CD14-positive monocyte (primary cell): ENCODE data around the gene ST6GALNAC2. TPM values are rescaled to one million over a fixed set of nuclear protein-coding genes. Genes with fewer than 3 reads are reported as not detected.

ENCODE experiments used
- DNase-seq, 3 donors: peaks; one replicate each; pipeline ENCODE4 v3.0.0-alpha.2; 2011 to 2022
- H2AFZ ChIP-seq: 2 replicates; pipeline ENCODE4 v1.6.0; 2012; ENCODE audit warnings: mild to moderate bottlenecking, low read depth, low read length, inconsistent platforms; ENCODE audit not compliant: insufficient read depth, poor library complexity, severe bottlenecking
- H3K27ac ChIP-seq, 2 donors: 1 replicate in 1 of 2; 2 replicates in 1 of 2; pipeline ENCODE4 v1.5.1; 2012 to 2013; ENCODE audit warnings: low read length in 2 of 2, control low read depth in 1 of 2, inconsistent platforms in 1 of 2, low read depth in 1 of 2, mild to moderate bottlenecking in 1 of 2
- H3K27me3 ChIP-seq, 2 donors: one replicate each; pipeline versions ENCODE4 v1.6.0 to v1.6.1; 2011 to 2013; ENCODE audit warnings: low read length in 2 of 2; ENCODE audit not compliant: control insufficient read depth in 2 of 2, insufficient read depth in 2 of 2
- H3K36me3 ChIP-seq, 2 donors: replicated peaks in 1 of 2; 1 replicate in 1 of 2; 2 replicates in 1 of 2; pipeline versions ENCODE4 v1.5.1 to v1.6.1; 2012 to 2013; ENCODE audit warnings: low read length in 2 of 2, control low read depth in 1 of 2, inconsistent platforms in 1 of 2, mild to moderate bottlenecking in 1 of 2; ENCODE audit not compliant: insufficient read depth in 2 of 2, control insufficient read depth in 1 of 2
- H3K4me1 ChIP-seq, 2 donors: 1 replicate in 1 of 2; 2 replicates in 1 of 2; pipeline versions ENCODE4 v1.5.1 to v1.6.1; 2012 to 2013; ENCODE audit warnings: low read length in 2 of 2, control low read depth in 1 of 2, inconsistent platforms in 1 of 2, mild to moderate bottlenecking in 1 of 2, moderate library complexity in 1 of 2; ENCODE audit not compliant: insufficient read depth in 2 of 2, control insufficient read depth in 1 of 2
- H3K4me2 ChIP-seq: replicated peaks from 2 replicates; pipeline ENCODE3; 2012; ENCODE audit warnings: low read length, moderate library complexity, mild to moderate bottlenecking; ENCODE audit not compliant: poor library complexity, severe bottlenecking; ENCODE audit errors: extremely low read depth
- H3K4me3 ChIP-seq, 3 experiments: fragments of 200-600 bp in 1 of 3; sonication (generic) in 1 of 3; replicated peaks in 1 of 3; 1 replicate in 2 of 3; 2 replicates in 1 of 3; pipeline ENCODE4 v1.5.1; 2011 to 2013; ENCODE audit warnings: low read length in 3 of 3, mild to moderate bottlenecking in 3 of 3, control low read depth in 2 of 3, low read depth in 2 of 3, inconsistent platforms in 1 of 3, moderate library complexity in 1 of 3
- H3K79me2 ChIP-seq: 2 replicates; pipeline ENCODE4 v1.6.0; 2012; ENCODE audit warnings: mild to moderate bottlenecking, control low read depth, inconsistent platforms, low read length, moderate library complexity; ENCODE audit not compliant: insufficient read depth
- H3K9ac ChIP-seq: 2 replicates; pipeline ENCODE4 v1.6.0; 2017; ENCODE audit warnings: low read length, mild to moderate bottlenecking; ENCODE audit not compliant: insufficient read depth, poor library complexity, severe bottlenecking
- H3K9me3 ChIP-seq, 2 donors: replicated peaks in 1 of 2; 1 replicate in 1 of 2; 2 replicates in 1 of 2; pipeline versions ENCODE4 v1.5.1 to v1.6.1; 2012 to 2013; ENCODE audit warnings: low read length in 2 of 2, control low read depth in 1 of 2; ENCODE audit not compliant: control insufficient read depth in 1 of 2, insufficient read depth in 1 of 2
- H4K20me1 ChIP-seq: 2 replicates; pipeline ENCODE4 v1.6.0; 2012; ENCODE audit warnings: mild to moderate bottlenecking, low read length, control low read depth, moderate library complexity; ENCODE audit not compliant: insufficient read depth
- H3K27ac Mint-ChIP-seq, 7 donors: one replicate each; pipeline ENCODE4 v1.8.0; 2020; ENCODE audit warnings: mild to moderate bottlenecking in 7 of 7, mixed read lengths in 7 of 7, moderate library complexity in 6 of 7, inconsistent platforms in 2 of 7
- H3K27me3 Mint-ChIP-seq, 3 donors: one replicate each; pipeline ENCODE4 v1.8.0; 2021 to 2022; ENCODE audit warnings: low read depth in 3 of 3, mild to moderate bottlenecking in 3 of 3, mixed read lengths in 3 of 3, moderate library complexity in 3 of 3, inconsistent platforms in 1 of 3
- H3K36me3 Mint-ChIP-seq, 2 donors: one replicate each; pipeline ENCODE4 v1.8.0; 2020; ENCODE audit warnings: mixed read lengths in 2 of 2, inconsistent platforms in 1 of 2, mild to moderate bottlenecking in 1 of 2
- H3K4me1 Mint-ChIP-seq: one replicate; pipeline ENCODE4 v1.8.0; 2020; ENCODE audit warnings: mild to moderate bottlenecking, mixed read lengths
- H3K4me3 Mint-ChIP-seq, 2 donors: one replicate each; pipeline ENCODE4 v1.8.0; 2020; ENCODE audit warnings: mild to moderate bottlenecking in 2 of 2, mixed read lengths in 2 of 2, moderate library complexity in 1 of 2
- H3K9me3 Mint-ChIP-seq, 7 donors: one replicate each; pipeline ENCODE4 v1.8.0; 2020 to 2022; ENCODE audit warnings: mixed read lengths in 7 of 7, mild to moderate bottlenecking in 6 of 7, moderate library complexity in 6 of 7, inconsistent platforms in 2 of 7
- WGBS: methylation state at CpG from one replicate; pipeline ENCODE4 v1.1.5; 2013; ENCODE audit warnings: missing lambda C conversion rate; ENCODE audit not compliant: insufficient coverage; 5-methylcytosine and 5-hydroxymethylcytosine counted together
- intact Hi-C, 2 donors: fragments of 100-400 bp; cut with micrococcal nuclease; formaldehyde crosslinking; loops; one replicate each; pipeline versions ENCODE4 v1.15.0 to v1.15.1; 2023
- polyA plus RNA-seq, 3 donors: library from polyadenylated mRNA; depleted of rRNA in 1 of 3; unstranded in 2 of 3; stranded (reverse) in 1 of 3; fragments of 300-500 nt in 2 of 3; fragments of >200 nt in 1 of 3; fragmentation: Illumina TruSeq in 2 of 3; gene quantifications; 1 replicate in 2 of 3; 2 replicates in 1 of 3; pipeline ENCODE4 v1.2.3, GENCODE V29; 2012 to 2021
- TF ChIP-seq, protein P1 (sequence below): fragments of 200-600 bp; IDR thresholded peaks from one replicate; pipeline ENCODE4 v1.8.0; 2022; ENCODE audit warnings: antibody characterized with exemption, mild to moderate bottlenecking

The ST6GALNAC2 gene
- polyA plus RNA-seq, 3 donors: 8.3 to 11.8 (median 11.8) TPM

DNA sequence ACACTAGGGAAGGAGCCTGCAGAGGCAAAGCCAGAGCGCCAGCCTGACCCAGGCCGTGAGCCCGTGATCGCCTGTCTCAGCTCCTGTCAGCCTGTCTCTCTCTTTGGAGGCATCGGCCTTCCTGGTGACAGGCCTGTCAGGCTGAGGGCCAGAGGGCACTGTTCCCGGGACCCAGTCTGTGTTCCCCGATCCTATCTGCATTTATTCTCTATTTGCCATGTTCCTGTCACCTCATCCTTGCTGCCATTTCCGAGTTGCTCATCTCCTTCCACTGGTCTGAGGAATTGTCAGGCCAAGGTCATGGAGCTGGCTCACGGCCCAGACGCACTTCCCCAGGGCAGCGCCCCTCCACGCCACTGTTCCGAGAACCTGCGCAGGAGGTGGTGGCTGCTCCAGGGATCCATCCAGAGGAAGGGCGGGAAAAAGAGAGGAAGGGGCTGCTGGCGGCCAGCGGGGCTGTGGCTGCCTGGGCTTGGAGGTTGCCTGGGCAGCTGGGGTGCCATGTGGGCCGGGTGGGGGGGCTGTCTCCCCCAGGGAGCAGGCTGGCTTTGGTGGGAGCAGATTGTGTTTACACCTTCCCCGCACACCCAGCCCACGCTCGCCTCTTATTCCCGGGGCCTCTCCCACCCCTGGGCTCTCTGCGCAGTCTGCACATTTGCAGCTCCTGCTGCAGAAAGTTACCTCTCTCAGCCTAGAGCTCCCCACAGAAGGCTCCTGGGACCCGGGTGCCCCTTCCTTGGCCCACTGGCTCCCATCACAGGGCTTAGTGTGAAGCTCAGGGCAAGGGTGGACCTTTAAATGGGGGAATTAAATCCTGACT is 40.9 kb downstream of the ST6GALNAC2 start:
- intact Hi-C loops: no loop called here
- Mint-ChIP-seq H3K9me3 (peaks cover 0 to 2% (median 0%) of the 10 kb centered on the region in 7 donors), H3K4me3 (peak overlapping the region in 1 of 2 donors; percentile 68), H3K4me1 (peaks cover 17% of the 10 kb centered on the region), H3K27ac (peak overlapping the region in 1 of 7 donors; percentile 73), H3K27me3 (peaks cover 31 to 50% (median 38%) of the 10 kb centered on the region in 3 donors), H3K36me3 (no peaks in the 10 kb centered on the region)
- no peaks in the 10 kb centered on the region for H4K20me1 ChIP-seq
- peaks cover 9 to 11% of the 10 kb centered on the region in 2 donors for H3K4me1 ChIP-seq
- no peaks in the 10 kb centered on the region for H3K79me2 ChIP-seq
- no peak overlapping the region for H3K4me3 ChIP-seq
- H3K4me2 ChIP-seq: no peak overlapping the region
- H3K9me3 ChIP-seq: no peaks in the 10 kb centered on the region
- no peak overlapping the region for H3K9ac ChIP-seq
- no peak overlapping the region for H2AFZ ChIP-seq
- H3K36me3 ChIP-seq: no peaks in the 10 kb centered on the region
- no peak for DNase-seq
- peaks cover under 1 to 34% of the 10 kb centered on the region in 2 donors for H3K27me3 ChIP-seq
- WGBS: 71% methylated on average over 17 of the region's 24 CpGs
- H3K27ac ChIP-seq: no peak overlapping the region
- TF ChIP-seq, protein P1, sequence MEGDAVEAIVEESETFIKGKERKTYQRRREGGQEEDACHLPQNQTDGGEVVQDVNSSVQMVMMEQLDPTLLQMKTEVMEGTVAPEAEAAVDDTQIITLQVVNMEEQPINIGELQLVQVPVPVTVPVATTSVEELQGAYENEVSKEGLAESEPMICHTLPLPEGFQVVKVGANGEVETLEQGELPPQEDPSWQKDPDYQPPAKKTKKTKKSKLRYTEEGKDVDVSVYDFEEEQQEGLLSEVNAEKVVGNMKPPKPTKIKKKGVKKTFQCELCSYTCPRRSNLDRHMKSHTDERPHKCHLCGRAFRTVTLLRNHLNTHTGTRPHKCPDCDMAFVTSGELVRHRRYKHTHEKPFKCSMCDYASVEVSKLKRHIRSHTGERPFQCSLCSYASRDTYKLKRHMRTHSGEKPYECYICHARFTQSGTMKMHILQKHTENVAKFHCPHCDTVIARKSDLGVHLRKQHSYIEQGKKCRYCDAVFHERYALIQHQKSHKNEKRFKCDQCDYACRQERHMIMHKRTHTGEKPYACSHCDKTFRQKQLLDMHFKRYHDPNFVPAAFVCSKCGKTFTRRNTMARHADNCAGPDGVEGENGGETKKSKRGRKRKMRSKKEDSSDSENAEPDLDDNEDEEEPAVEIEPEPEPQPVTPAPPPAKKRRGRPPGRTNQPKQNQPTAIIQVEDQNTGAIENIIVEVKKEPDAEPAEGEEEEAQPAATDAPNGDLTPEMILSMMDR: no peak

DNA sequence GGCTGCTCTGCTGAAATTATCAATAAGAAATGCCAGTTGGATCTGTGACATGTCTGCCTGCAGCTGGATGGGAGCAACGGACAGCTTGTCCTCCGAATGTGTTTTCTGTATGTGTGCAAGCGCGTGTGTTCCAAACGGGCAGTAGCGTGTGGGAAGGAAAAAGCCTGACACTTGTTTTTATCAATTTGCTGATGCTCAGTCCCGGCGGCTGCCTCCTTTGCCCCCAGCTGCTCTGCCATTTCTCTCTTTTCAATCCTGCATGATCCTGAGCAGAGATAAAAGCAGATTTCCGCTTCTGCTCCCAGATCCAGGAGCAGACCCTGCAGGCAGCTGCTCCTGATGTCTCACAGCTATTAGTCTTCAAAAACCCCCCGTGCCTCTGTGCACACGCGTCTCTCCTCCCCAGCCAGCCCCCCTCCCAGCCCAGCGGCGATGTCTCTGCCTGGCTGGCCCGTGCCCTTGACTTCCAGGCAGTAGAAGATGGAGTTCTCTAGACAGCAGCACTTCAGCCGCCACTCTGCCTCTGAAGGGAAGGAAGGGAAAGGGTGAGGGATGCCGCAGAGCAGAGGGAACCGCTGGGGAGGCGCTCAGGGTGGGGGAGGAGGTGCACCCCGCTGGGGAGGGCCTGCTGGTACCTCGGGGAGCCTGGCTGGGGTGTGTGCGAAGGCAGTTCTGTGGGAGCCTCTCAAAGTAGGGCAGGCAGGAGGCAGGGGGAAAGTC is 41.7 kb downstream of the ST6GALNAC2 start:
- Histone ChIP-seq H3K36me3 (no peaks in the 10 kb centered on the region), H3K27me3 (peaks cover 7 to 41% of the 10 kb centered on the region in 2 donors), H3K27ac (no peak overlapping the region), H4K20me1 (no peaks in the 10 kb centered on the region), H3K9ac (no peak overlapping the region), H3K4me1 (peaks cover 9% of the 10 kb centered on the region in 2 donors), H3K9me3 (no peaks in the 10 kb centered on the region), H3K4me3 (no peak overlapping the region), H2AFZ (no peak overlapping the region), H3K4me2 (no peak overlapping the region), H3K79me2 (no peaks in the 10 kb centered on the region)
- TF ChIP-seq, protein P1: no peak
- H3K4me1 Mint-ChIP-seq: peaks cover 14% of the 10 kb centered on the region
- H3K4me3 Mint-ChIP-seq: peak overlapping the region in 1 of 2 donors; percentile 68
- peaks cover 0 to 5% of the 10 kb centered on the region in 2 donors for H3K36me3 Mint-ChIP-seq
- 43% methylated on average over 16 of the region's 22 CpGs for WGBS
- no peak overlapping the region for H3K27ac Mint-ChIP-seq
- peaks cover 38 to 58% (median 44%) of the 10 kb centered on the region in 3 donors for H3K27me3 Mint-ChIP-seq
- intact Hi-C loops: no loop called here
- no peak for DNase-seq
- peaks cover 0 to 2% (median 0%) of the 10 kb centered on the region in 7 donors for H3K9me3 Mint-ChIP-seq
